ENCODE results near the gene ENTREP1. TPM values are rescaled to one million over a fixed set of nuclear protein-coding genes. Genes with fewer than 3 reads are reported as not detected.
A peak's percentile ranks its signal among the peaks of the same experiment; 100 is the strongest.

The ENTREP1 gene
- total RNA-seq, 1 experiment from 2014 or later = 21.3 TPM

DNA sequence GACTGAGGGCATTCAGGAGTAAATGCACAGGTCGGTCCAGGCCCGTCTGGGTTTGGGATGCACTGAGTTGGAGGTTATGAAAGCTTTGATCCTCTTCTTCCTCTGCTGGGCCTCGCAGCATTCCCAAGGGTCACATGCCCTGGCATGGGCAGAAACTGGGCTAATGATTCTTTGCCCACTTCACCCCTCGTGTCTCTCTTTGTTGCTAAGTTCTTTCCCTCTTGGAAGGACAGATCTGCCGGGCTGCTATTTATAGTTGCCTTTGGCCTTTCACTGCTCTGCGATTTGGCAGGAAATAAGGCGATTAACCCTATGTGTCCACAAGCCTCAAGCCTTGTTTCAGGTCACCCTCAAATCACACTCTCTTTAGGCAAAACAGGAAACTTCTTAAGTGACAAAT lies 66.9 kb downstream of the ENTREP1 start:
- no peak overlapping the region for H3K9ac ChIP-seq (ENCODE audit: extremely low read depth, insufficient read length, low read length)
- H3K9me3 ChIP-seq (ENCODE audit: control insufficient read depth, low read depth, low read length) = no peaks in the 10 kb centered on the region
- H3K23ac ChIP-seq (ENCODE audit: insufficient read length, low read depth, low read length) = no peak overlapping the region
- H3K27me3 Mint-ChIP-seq (ENCODE audit: low read depth) = no peaks in the 10 kb centered on the region
- no peaks in the 10 kb centered on the region for H3K4me1 ChIP-seq (ENCODE audit: insufficient read depth, low read length)
- H2BK12ac ChIP-seq (ENCODE audit: insufficient read length, low read depth, low read length) = no peak overlapping the region
- no peak overlapping the region for H4K91ac ChIP-seq (ENCODE audit: insufficient read length, low read depth, low read length)
- H2BK5ac ChIP-seq (ENCODE audit: insufficient read length, low read length) = no peak overlapping the region
- TF ChIP-seq, protein P1, sequence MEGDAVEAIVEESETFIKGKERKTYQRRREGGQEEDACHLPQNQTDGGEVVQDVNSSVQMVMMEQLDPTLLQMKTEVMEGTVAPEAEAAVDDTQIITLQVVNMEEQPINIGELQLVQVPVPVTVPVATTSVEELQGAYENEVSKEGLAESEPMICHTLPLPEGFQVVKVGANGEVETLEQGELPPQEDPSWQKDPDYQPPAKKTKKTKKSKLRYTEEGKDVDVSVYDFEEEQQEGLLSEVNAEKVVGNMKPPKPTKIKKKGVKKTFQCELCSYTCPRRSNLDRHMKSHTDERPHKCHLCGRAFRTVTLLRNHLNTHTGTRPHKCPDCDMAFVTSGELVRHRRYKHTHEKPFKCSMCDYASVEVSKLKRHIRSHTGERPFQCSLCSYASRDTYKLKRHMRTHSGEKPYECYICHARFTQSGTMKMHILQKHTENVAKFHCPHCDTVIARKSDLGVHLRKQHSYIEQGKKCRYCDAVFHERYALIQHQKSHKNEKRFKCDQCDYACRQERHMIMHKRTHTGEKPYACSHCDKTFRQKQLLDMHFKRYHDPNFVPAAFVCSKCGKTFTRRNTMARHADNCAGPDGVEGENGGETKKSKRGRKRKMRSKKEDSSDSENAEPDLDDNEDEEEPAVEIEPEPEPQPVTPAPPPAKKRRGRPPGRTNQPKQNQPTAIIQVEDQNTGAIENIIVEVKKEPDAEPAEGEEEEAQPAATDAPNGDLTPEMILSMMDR (conservative IDR thresholded peaks at IDR 0.05) = no peak
- H3K27me3 ChIP-seq (ENCODE audit: insufficient read depth, low read length) = no peaks in the 10 kb centered on the region
- H3K27ac ChIP-seq (ENCODE audit: insufficient read length, low read depth, low read length) = no peak overlapping the region
- no peak for DNase-seq
- no peak overlapping the region for H2BK15ac ChIP-seq (ENCODE audit: low read depth, low read length)
- H3K36me3 Mint-ChIP-seq (ENCODE audit: insufficient read depth in 1 of 3, low read depth in 3 of 3) = peaks cover 7 to 56% (median 10%) of the 10 kb centered on the region in 3 experiments; a peak in 5 of 7 replicates
- no peak overlapping the region for H4K5ac ChIP-seq (ENCODE audit: insufficient read length, low read depth, low read length)
- no peak overlapping the region for H2BK20ac ChIP-seq (ENCODE audit: low read depth, low read length, poor library complexity, severe bottlenecking)
- no peak overlapping the region for H3T11ph ChIP-seq (ENCODE audit: low read length)
- no peaks in the 10 kb centered on the region for H4K20me1 ChIP-seq (ENCODE audit: control insufficient read depth, insufficient read depth, insufficient read length)
- no peak overlapping the region for H3K4me3 Mint-ChIP-seq
- peaks cover 0 to 7% of the 10 kb centered on the region in 2 experiments; a peak in 2 of 4 replicates for H3K4me1 Mint-ChIP-seq
- no peak overlapping the region for H2AFZ ChIP-seq (ENCODE audit: low read length)
- H4K8ac ChIP-seq (replicated peaks; ENCODE audit: insufficient read length, low read depth, low read length) = no peak overlapping the region
- no peak overlapping the region for H3K14ac ChIP-seq (ENCODE audit: insufficient read depth, low read length)
- WGBS (ENCODE audit: extremely low coverage, insufficient read length, low lambda C conversion rate) = no CpG with 5 or more reads among the region's 7 CpGs
- no peak overlapping the region for H3K56ac ChIP-seq (ENCODE audit: insufficient read length, low read depth, low read length)
- no peak overlapping the region for H3K4me2 ChIP-seq (ENCODE audit: insufficient read depth, insufficient read length, low read length)
- H3K18ac ChIP-seq (ENCODE audit: insufficient read length, low read depth, low read length) = no peak overlapping the region
- no peaks in the 10 kb centered on the region for H3K9me3 Mint-ChIP-seq
- H3K79me1 ChIP-seq (ENCODE audit: insufficient read depth, low read depth, low read length, poor library complexity, severe bottlenecking) = no peaks in the 10 kb centered on the region
- peak overlapping the region in 1 of 3 experiments; percentile 81; a peak in 1 of 7 replicates for H3K27ac Mint-ChIP-seq
- H3K4ac ChIP-seq (ENCODE audit: low read depth, low read length) = no peak overlapping the region
- no peaks in the 10 kb centered on the region for H3K23me2 ChIP-seq (ENCODE audit: insufficient read length, low read depth, low read length, poor library complexity, severe bottlenecking)
- H2AK5ac ChIP-seq (ENCODE audit: insufficient read length, low read length) = no peak overlapping the region
- H2BK120ac ChIP-seq (ENCODE audit: low read depth, low read length, poor library complexity, severe bottlenecking) = no peak overlapping the region
- H3K79me2 ChIP-seq (ENCODE audit: insufficient read depth, low read length) = no peaks in the 10 kb centered on the region
